Liver (tissue), 9 donors: ENCODE data around the gene BACH2. TPM values are rescaled to one million over a fixed set of nuclear protein-coding genes. Genes with fewer than 3 reads are reported as not detected.

Source experiments
- DNase-seq: peaks from one replicate; pipeline ENCODE4 v3.0.0-alpha.2; 2017; ENCODE audit warnings: low spot score
- H3K27ac ChIP-seq, 2 donors: one replicate each; pipeline ENCODE4 v1.7.0; 2013; ENCODE audit warnings: inconsistent platforms in 2 of 2, low read length in 2 of 2, control low read depth in 1 of 2, low read depth in 1 of 2, mild to moderate bottlenecking in 1 of 2
- H3K27me3 ChIP-seq, 4 donors: one replicate each; pipeline versions ENCODE4 v1.6.1 to v1.7.0; 2013; ENCODE audit warnings: low read length in 3 of 4, inconsistent platforms in 1 of 4, mild to moderate bottlenecking in 1 of 4, moderate library complexity in 1 of 4; ENCODE audit not compliant: control insufficient read depth in 4 of 4, insufficient read depth in 4 of 4
- H3K36me3 ChIP-seq, 4 donors: one replicate each; pipeline versions ENCODE4 v1.6.1 to v1.7.0; 2013; ENCODE audit warnings: low read length in 3 of 4, mild to moderate bottlenecking in 3 of 4, low read depth in 1 of 4, moderate library complexity in 1 of 4; ENCODE audit not compliant: control insufficient read depth in 4 of 4, insufficient read depth in 3 of 4
- H3K4me1 ChIP-seq, 4 donors: one replicate each; pipeline versions ENCODE4 v1.6.1 to v1.7.0; 2013; ENCODE audit warnings: low read length in 3 of 4, mild to moderate bottlenecking in 3 of 4, moderate library complexity in 1 of 4; ENCODE audit not compliant: control insufficient read depth in 4 of 4, insufficient read depth in 4 of 4
- H3K4me3 ChIP-seq, 3 donors: one replicate each; pipeline versions ENCODE4 v1.6.1 to v1.7.0; 2013; ENCODE audit warnings: low read length in 3 of 3, control low read depth in 1 of 3, low read depth in 1 of 3, mild to moderate bottlenecking in 1 of 3
- H3K9ac ChIP-seq, 2 donors: one replicate each; pipeline ENCODE4 v1.7.0; 2013; ENCODE audit warnings: low read length in 2 of 2, mild to moderate bottlenecking in 2 of 2, moderate library complexity in 2 of 2, control low read depth in 1 of 2, low read depth in 1 of 2
- H3K9me3 ChIP-seq, 4 donors: one replicate each; pipeline versions ENCODE4 v1.6.1 to v1.7.0; 2013; ENCODE audit warnings: low read length in 3 of 4; ENCODE audit not compliant: control insufficient read depth in 4 of 4
- ATF3 ChIP-seq: IDR thresholded peaks from 2 replicates; pipeline ENCODE4 v1.6.1; 2016; ENCODE audit warnings: antibody characterized with exemption
- EGR1 ChIP-seq, 2 donors: IDR thresholded peaks; 2 replicates each; pipeline ENCODE4 v1.6.1; 2016 to 2018; ENCODE audit warnings: antibody characterized with exemption in 2 of 2, low read depth in 2 of 2
- FOXA1 ChIP-seq: IDR thresholded peaks from 2 replicates; pipeline ENCODE4 v1.6.1; 2016; ENCODE audit warnings: antibody characterized with exemption
- FOXA2 ChIP-seq: IDR thresholded peaks from 2 replicates; pipeline ENCODE4 v1.6.1; 2016; ENCODE audit warnings: antibody characterized with exemption
- GABPA ChIP-seq, 2 donors: IDR thresholded peaks in 1 of 2; conservative IDR thresholded peaks in 1 of 2; 2 replicates each; pipeline ENCODE4 v1.6.1; 2016; ENCODE audit warnings: antibody characterized with exemption in 2 of 2, mild to moderate bottlenecking in 1 of 2, moderate library complexity in 1 of 2
- HNF4A ChIP-seq, 2 donors: conservative IDR thresholded peaks; 2 replicates each; pipeline ENCODE4 v1.6.1; 2016; ENCODE audit warnings: antibody characterized with exemption in 2 of 2, mild to moderate bottlenecking in 2 of 2
- HNF4G ChIP-seq: IDR thresholded peaks from 2 replicates; pipeline ENCODE4 v1.6.1; 2016; ENCODE audit warnings: antibody characterized with exemption
- JUND ChIP-seq, 2 donors: IDR thresholded peaks; 2 replicates each; pipeline ENCODE4 v1.6.1; 2016; ENCODE audit warnings: antibody characterized with exemption in 2 of 2
- MAX ChIP-seq: IDR thresholded peaks from 2 replicates; pipeline ENCODE4 v1.6.1; 2016; ENCODE audit warnings: antibody characterized with exemption
- NR2F2 ChIP-seq: IDR thresholded peaks from 2 replicates; pipeline ENCODE4 v1.6.1; 2016; ENCODE audit warnings: antibody characterized with exemption
- RAD21 ChIP-seq, 2 donors: IDR thresholded peaks; 2 replicates each; pipeline ENCODE4 v1.6.1; 2016; ENCODE audit warnings: antibody characterized with exemption in 2 of 2, mild to moderate bottlenecking in 2 of 2
- REST ChIP-seq: IDR thresholded peaks from 2 replicates; pipeline ENCODE4 v1.6.1; 2016; ENCODE audit warnings: antibody characterized with exemption, mild to moderate bottlenecking
- RXRA ChIP-seq, 2 donors: IDR thresholded peaks; 2 replicates each; pipeline ENCODE4 v1.6.1; 2017 to 2018; ENCODE audit warnings: antibody characterized with exemption in 2 of 2, mild to moderate bottlenecking in 1 of 2
- SP1 ChIP-seq: IDR thresholded peaks from 2 replicates; pipeline ENCODE4 v1.6.1; 2018; ENCODE audit warnings: antibody characterized with exemption, mild to moderate bottlenecking
- TAF1 ChIP-seq: conservative IDR thresholded peaks from 2 replicates; pipeline ENCODE4 v1.6.1; 2016; ENCODE audit warnings: antibody characterized with exemption, mild to moderate bottlenecking
- YY1 ChIP-seq: IDR thresholded peaks from 2 replicates; pipeline ENCODE4 v1.6.1; 2016; ENCODE audit warnings: antibody characterized with exemption, mild to moderate bottlenecking
- ZBTB33 ChIP-seq: IDR thresholded peaks from 2 replicates; pipeline ENCODE4 v1.6.1; 2016; ENCODE audit warnings: antibody characterized with exemption
- WGBS: extraction: QIAGEN DNeasy Blood & Tissue Kit; methylation state at CpG from one replicate; pipeline ENCODE4 v1.1.7; 2013; 5-methylcytosine and 5-hydroxymethylcytosine counted together
- polyA plus RNA-seq, 2 donors: library from polyadenylated mRNA; stranded (reverse) in 1 of 2; unstranded in 1 of 2; fragments of 200-250 nt in 1 of 2; fragments of >200 nt in 1 of 2; fragmentation: Nextera tagmentation in 1 of 2; extraction: Ambion mirVana in 1 of 2; gene quantifications; one replicate each; pipeline versions ENCODE4 v1.2.1 to v1.2.3, GENCODE V29; 2013 to 2015
- total RNA-seq, 2 donors: library from RNA; depleted of rRNA; stranded (reverse); fragments of >200 nt; gene quantifications; one replicate each; pipeline ENCODE4 v1.2.3, GENCODE V29; 2014
- TF ChIP-seq, protein P1 (sequence below): fragments of 150-350 bp; IDR thresholded peaks from 2 replicates; pipeline ENCODE4 v1.5.1; 2017; ENCODE audit warnings: improper control_type of control experiment, low read depth, low read length; ENCODE audit not compliant: missing input control
- donor health status: healthy.
- donor health status: healthy.
- donor health status: healthy.
- donor health status: healthy.
- donor health status: healthy.

Gene BACH2
- total and polyA plus RNA-seq, 4 donors = 1.9 to 3.7 (median 1.9) TPM

- DNase-seq = no peak
- WGBS = 87% methylated on average over 5 of the region's 5 CpGs
- no peak overlapping the region for H3K9ac ChIP-seq
Measured at GRCh38 chr6:90004511-90004910, 292.1 kb downstream of the BACH2 start.

More at GRCh38 chr6:90004511-90004910, 292.1 kb downstream of the BACH2 start:
- Histone ChIP-seq H3K4me3 (no peak overlapping the region), H3K27ac (no peak overlapping the region), H3K9me3 (no peaks in the 10 kb centered on the region), H3K27me3 (no peaks in the 10 kb centered on the region), H3K36me3 (peaks cover 0 to 3% (median 0%) of the 10 kb centered on the region in 4 donors), H3K4me1 (peaks cover 0 to 4% (median 0%) of the 10 kb centered on the region in 4 donors)
- TF ChIP-seq HNF4A (conservative IDR thresholded peaks at IDR 0.05) = no peak
- TF ChIP-seq EGR1 (IDR thresholded peaks at IDR 0.05; ENCODE audit: low read depth in 2 of 2) = no peak
- TF ChIP-seq JUND (IDR thresholded peaks at IDR 0.05) = no peak
- TF ChIP-seq HNF4G = no peak
- no peak for TF ChIP-seq ATF3
- no peak for TF ChIP-seq TAF1
- TF ChIP-seq GABPA (IDR thresholded peaks at IDR 0.05 in 1 of 2, conservative IDR thresholded peaks at IDR 0.05 in 1 of 2) = no peak
- TF ChIP-seq ZBTB33 = no peak
- TF ChIP-seq, protein P1, sequence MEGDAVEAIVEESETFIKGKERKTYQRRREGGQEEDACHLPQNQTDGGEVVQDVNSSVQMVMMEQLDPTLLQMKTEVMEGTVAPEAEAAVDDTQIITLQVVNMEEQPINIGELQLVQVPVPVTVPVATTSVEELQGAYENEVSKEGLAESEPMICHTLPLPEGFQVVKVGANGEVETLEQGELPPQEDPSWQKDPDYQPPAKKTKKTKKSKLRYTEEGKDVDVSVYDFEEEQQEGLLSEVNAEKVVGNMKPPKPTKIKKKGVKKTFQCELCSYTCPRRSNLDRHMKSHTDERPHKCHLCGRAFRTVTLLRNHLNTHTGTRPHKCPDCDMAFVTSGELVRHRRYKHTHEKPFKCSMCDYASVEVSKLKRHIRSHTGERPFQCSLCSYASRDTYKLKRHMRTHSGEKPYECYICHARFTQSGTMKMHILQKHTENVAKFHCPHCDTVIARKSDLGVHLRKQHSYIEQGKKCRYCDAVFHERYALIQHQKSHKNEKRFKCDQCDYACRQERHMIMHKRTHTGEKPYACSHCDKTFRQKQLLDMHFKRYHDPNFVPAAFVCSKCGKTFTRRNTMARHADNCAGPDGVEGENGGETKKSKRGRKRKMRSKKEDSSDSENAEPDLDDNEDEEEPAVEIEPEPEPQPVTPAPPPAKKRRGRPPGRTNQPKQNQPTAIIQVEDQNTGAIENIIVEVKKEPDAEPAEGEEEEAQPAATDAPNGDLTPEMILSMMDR = no peak
- TF ChIP-seq MAX = no peak
- no peak for TF ChIP-seq REST
- TF ChIP-seq RXRA (IDR thresholded peaks at IDR 0.05) = no peak
- TF ChIP-seq YY1 = no peak
- no peak for TF ChIP-seq RAD21 (IDR thresholded peaks at IDR 0.05)
- TF ChIP-seq NR2F2 = no peak
- TF ChIP-seq FOXA1 = no peak
- TF ChIP-seq FOXA2 = no peak
- TF ChIP-seq SP1 = no peak
